Erythroblast (primary cell): ENCODE measurements around the gene DCLK3.

Source experiments
- DNase-seq, 2 experiments: peaks; one replicate each; lab custom pipeline; 2025; lab: John Stamatoyannopoulos, UW
- GATA1 ChIP-seq: IDR thresholded peaks from 2 replicates; pipeline ENCODE4 v1.6.1; 2011; ENCODE audit warnings: low read depth, mild to moderate bottlenecking, control low read depth, low read length, moderate library complexity
- POLR2A ChIP-seq: IDR thresholded peaks from 2 replicates; pipeline ENCODE4 v1.6.1; 2011; ENCODE audit warnings: mild to moderate bottlenecking, low read length

The DCLK3 gene

DNA sequence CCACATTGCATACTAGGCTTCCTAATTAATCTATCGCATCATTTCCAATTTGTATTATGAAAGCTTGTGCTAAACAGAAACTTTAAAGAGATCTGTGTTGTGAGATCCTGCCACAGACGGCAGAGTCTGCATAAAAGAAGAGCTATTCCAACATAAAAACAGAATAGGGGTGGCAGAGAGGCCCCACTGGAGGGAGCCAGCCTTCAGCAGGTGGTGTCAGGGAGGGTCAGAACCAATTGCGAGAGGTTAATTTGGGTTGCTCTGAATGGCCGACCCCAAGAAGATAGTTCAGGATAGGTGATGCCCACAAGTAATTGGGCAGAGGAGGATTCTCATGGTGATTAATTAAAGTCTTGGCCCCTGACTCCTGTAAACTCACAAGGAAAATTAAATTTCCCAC is 74.8 kb downstream of the DCLK3 start:
- DNase-seq, result no peak
- no peak for TF ChIP-seq GATA1
- TF ChIP-seq POLR2A, result no peak

- TF ChIP-seq POLR2A (no peak), GATA1 (no peak)
- DNase-seq, result no peak
Measured at GRCh38 chr3:36688815-36689214, 75.5 kb downstream of the DCLK3 start.

- DNase-seq, result no peak
- TF ChIP-seq POLR2A, result no peak
- TF ChIP-seq GATA1, result no peak
Measured at GRCh38 chr3:36686516-36686915, 77.8 kb downstream of the DCLK3 start.

- DNase-seq, result no peak
- TF ChIP-seq POLR2A, result no peak
- TF ChIP-seq GATA1, result no peak
Measured at GRCh38 chr3:36681867-36682266, 82.5 kb downstream of the DCLK3 start.

DNA sequence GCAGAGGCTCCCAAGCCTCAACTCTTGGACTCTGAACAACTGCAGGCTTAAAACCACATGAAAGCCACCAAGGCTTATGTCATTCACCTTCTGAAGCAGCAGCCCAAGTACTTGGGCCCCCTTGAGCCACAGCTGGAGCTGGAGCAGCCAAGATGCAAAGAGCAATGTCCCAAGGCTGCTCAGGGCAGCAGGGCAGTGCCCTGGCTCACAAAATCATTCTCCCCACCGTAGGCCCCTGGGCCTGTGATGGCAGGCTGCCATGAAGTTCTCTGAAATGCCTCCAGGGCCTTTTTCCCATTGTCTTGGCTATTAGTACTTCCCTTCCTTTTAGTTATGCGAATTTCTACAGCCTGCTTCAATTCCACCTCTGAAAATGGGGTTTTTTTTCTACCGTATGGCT is 83.4 kb downstream of the DCLK3 start:
- DNase-seq, result no peak

GRCh38 chr3:36679384-36680200 is 84.8 kb downstream of the DCLK3 start:
- DNase-seq, result peak; percentile 46 to 68

More for the DNA sequence above, 83.4 kb downstream of the DCLK3 start:
- TF ChIP-seq GATA1 (no peak), POLR2A (no peak)

GRCh38 chr3:36678216-36679013 is 85.9 kb downstream of the DCLK3 start:
- TF ChIP-seq POLR2A (no peak), GATA1 (no peak)

More at GRCh38 chr3:36679384-36680200, 84.8 kb downstream of the DCLK3 start:
- no peak for TF ChIP-seq POLR2A
- TF ChIP-seq GATA1, result no peak

GRCh38 chr3:36677331-36678007 is 86.9 kb downstream of the DCLK3 start:
- peak in 1 of 2 experiments; percentile 20 for DNase-seq
- no peak for TF ChIP-seq GATA1
- no peak for TF ChIP-seq POLR2A

More at GRCh38 chr3:36678216-36679013, 85.9 kb downstream of the DCLK3 start:
- DNase-seq, result peak in 1 of 2 experiments; percentile 29

DNA sequence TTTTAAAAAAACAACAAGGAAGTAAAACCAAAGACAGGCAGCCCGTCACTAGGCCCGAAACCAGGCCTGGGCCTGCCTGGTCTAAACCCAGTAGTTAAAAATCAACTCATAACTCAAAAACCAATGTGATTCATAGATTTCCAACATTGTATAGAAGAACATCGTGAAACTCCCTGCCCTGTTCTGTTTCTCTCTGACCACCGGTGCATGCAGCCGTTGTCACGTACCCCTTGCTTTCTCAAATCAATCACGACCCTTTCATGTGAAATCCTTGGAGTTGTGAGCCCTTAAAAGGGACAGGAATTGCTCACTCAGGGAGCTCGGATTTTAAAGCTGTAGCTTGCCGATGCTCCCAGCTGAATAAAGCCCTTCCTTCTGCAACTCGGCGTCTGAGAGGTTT is 89.5 kb downstream of the DCLK3 start:
- DNase-seq, result no peak
- no peak for TF ChIP-seq GATA1
- no peak for TF ChIP-seq POLR2A

DNA sequence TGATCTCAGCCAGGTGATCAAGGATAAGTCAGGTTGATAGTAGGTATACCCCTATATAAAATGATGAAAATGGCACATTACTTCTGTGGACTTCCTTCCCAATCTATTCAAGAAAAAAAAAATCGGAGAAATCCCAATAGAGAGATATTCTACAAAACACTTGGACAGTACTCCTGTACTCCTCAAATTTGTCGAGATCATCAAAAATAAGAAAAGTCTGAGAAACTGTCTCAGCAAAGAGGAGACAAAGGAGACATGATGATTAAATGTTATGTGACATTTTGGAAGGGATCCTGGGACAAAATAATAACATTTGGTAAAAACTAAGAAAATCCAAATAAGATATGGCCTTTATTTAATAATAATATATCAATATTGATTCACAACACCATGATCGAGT is 94.6 kb downstream of the DCLK3 start:
- no peak for TF ChIP-seq POLR2A
- no peak for TF ChIP-seq GATA1
- DNase-seq, result no peak

GRCh38 chr3:36666166-36666565 is 98.2 kb downstream of the DCLK3 start:
- no peak for DNase-seq
- no peak for TF ChIP-seq POLR2A
- no peak for TF ChIP-seq GATA1

- DNase-seq, result peak in 1 of 2 experiments; percentile 16
- TF ChIP-seq POLR2A (no peak), GATA1 (no peak)
Measured at GRCh38 chr3:36663666-36664291, 100.6 kb downstream of the DCLK3 start.

DNA sequence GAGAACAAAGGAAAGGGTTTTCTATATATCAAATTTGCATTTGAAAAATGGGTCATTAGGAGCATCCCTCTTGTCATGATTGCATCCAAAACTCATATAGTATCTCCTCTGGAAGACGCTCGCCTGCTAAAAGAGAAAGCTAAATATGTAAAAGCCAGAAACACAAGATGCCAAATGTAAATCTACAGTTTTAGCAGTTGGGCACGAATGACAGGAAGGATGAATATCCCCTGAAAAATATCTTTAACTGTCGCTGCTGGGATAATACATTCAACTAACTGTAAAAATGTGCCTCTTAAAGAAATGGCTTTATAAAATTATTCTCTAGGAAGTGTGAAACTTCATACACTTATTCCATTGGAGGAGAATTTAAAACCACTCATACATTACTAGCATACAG is 101.7 kb downstream of the DCLK3 start:
- DNase-seq, result no peak
- TF ChIP-seq POLR2A (no peak), GATA1 (no peak)
